Measurements from ENCODE around the gene LMF1. TPM values are rescaled to one million over a fixed set of nuclear protein-coding genes. Genes with fewer than 3 reads are reported as not detected.

The LMF1 gene
- total RNA-seq, 1 experiment from 2014 or later: 12.8 TPM

DNA sequence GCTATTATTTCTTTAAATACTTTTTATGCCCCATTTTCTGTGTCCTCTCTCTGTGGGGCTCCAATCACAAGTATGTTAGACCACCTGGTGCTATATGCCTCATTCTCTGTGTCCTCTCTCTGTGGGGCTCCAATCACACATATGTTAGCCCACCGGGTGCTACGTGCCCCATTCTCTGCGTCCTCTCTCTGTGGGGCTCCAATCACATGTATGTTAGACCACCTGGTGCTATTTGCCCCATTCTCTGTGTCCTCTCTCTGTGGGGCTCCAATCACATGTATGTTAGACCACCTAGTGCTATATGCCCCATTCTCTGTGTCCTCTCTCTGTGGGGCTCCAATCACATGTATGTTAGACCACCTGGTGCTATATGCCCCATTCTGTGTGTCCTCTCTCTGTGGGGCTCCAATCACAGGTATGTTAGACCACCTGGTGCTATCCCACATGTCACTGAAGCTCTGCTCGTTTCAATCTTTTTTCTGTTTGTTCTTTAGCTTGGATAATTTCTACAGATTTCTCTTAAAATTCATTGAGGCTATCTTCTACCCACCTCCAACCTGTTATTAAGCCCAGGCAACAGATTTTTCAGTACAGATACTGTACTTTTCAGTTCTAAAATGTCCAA lies 28.2 kb downstream of the LMF1 start:
- Histone ChIP-seq H3K4me3 (replicated peaks in 1 of 2; ENCODE audit: low read depth in 1 of 2, low read length in 2 of 2) (no peak overlapping the region), H3K27me3 (ENCODE audit: insufficient read depth, low read length) (no peaks in the 10 kb centered on the region), H4K20me1 (ENCODE audit: insufficient read depth) (no peaks in the 10 kb centered on the region), H3K4me2 (ENCODE audit: low read length) (no peak overlapping the region), H3K9me2 (ENCODE audit: insufficient read depth) (no peaks in the 10 kb centered on the region), H3K9me3 (ENCODE audit: control insufficient read depth in 1 of 2, insufficient read depth in 1 of 2, low read depth in 1 of 2, low read length in 2 of 2) (peaks cover 0 to 4% of the 10 kb centered on the region in 2 experiments; a peak in 2 of 4 replicates), H3K27ac (ENCODE audit: low read depth, low read length) (no peak overlapping the region), H3K36me3 (ENCODE audit: control insufficient read depth in 1 of 2, insufficient read depth in 2 of 2, low read length in 2 of 2) (no peaks in the 10 kb centered on the region), H2AFZ (ENCODE audit: low read depth, low read length, poor library complexity, severe bottlenecking) (no peak overlapping the region), H3K4me1 (ENCODE audit: control insufficient read depth in 1 of 2, insufficient read depth in 2 of 2, low read length in 2 of 2) (no peaks in the 10 kb centered on the region), H3K9ac (ENCODE audit: low read length) (no peak overlapping the region), H3K79me2 (ENCODE audit: insufficient read depth, low read length) (no peaks in the 10 kb centered on the region)
- ATAC-seq (no peak), DNase-seq (ENCODE audit: low read depth, low spot score) (no peak)
- no TSS peak for BruUV-seq (replicated peaks)
- TF ChIP-seq ZFX (IDR thresholded peaks at IDR 0.05) (no peak), SRF (IDR thresholded peaks at IDR 0.05; ENCODE audit: low read depth) (no peak), EZH2 (IDR thresholded peaks at IDR 0.05) (no peak), SP1 (IDR thresholded peaks at IDR 0.05; ENCODE audit: low read depth) (no peak), SIN3A (IDR thresholded peaks at IDR 0.05; ENCODE audit: low read depth) (no peak), YY1 (IDR thresholded peaks at IDR 0.05; ENCODE audit: extremely low read depth, insufficient replicate concordance, low read depth, low read length) (no peak), CBX3 (IDR thresholded peaks at IDR 0.05; ENCODE audit: low read depth) (no peak), EZH2phosphoT487 (IDR thresholded peaks at IDR 0.05; ENCODE audit: borderline replicate concordance) (no peak), JUND (IDR thresholded peaks at IDR 0.05) (no peak), ELF1 (IDR thresholded peaks at IDR 0.05; ENCODE audit: borderline replicate concordance, low read depth) (no peak), ZNF274 (IDR thresholded peaks at IDR 0.05; ENCODE audit: low read depth, low read length) (no peak), POLR2AphosphoS5 (IDR thresholded peaks at IDR 0.05; ENCODE audit: low read depth, low read length) (no peak), FOSL1 (IDR thresholded peaks at IDR 0.05; ENCODE audit: low read depth) (no peak), TCF7L2 (IDR thresholded peaks at IDR 0.05; ENCODE audit: borderline replicate concordance, extremely low read depth, insufficient read depth, insufficient read length) (no peak)
- TF ChIP-seq, protein P1, sequence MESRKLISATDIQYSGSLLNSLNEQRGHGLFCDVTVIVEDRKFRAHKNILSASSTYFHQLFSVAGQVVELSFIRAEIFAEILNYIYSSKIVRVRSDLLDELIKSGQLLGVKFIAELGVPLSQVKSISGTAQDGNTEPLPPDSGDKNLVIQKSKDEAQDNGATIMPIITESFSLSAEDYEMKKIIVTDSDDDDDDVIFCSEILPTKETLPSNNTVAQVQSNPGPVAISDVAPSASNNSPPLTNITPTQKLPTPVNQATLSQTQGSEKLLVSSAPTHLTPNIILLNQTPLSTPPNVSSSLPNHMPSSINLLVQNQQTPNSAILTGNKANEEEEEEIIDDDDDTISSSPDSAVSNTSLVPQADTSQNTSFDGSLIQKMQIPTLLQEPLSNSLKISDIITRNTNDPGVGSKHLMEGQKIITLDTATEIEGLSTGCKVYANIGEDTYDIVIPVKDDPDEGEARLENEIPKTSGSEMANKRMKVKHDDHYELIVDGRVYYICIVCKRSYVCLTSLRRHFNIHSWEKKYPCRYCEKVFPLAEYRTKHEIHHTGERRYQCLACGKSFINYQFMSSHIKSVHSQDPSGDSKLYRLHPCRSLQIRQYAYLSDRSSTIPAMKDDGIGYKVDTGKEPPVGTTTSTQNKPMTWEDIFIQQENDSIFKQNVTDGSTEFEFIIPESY (IDR thresholded peaks at IDR 0.05; ENCODE audit: extremely low read depth, insufficient replicate concordance, low read length): no peak
- ChIA-PET CTCF (no interaction called here), RAD21 (ENCODE audit: low non-redundant PET in 1 of 2, low total read pairs in 2 of 2, uncharacterized antibody in 2 of 2, unreplicated experiment in 2 of 2) (no interaction called here), POLR2A (no interaction called here)
- intact Hi-C loops (cut with micrococcal nuclease): no loop called here

All from HCT116 (cell line).